ENCODE results near the gene SH3RF1. TPM values are rescaled to one million over a fixed set of nuclear protein-coding genes. Genes with fewer than 3 reads are reported as not detected.

Gene SH3RF1
- total and polyA plus RNA-seq, 2 of the 8 experiments (the other 6 are each of a cell fraction or from before 2014, with no cell fraction given), result 6.9 to 15.1 TPM

DNA sequence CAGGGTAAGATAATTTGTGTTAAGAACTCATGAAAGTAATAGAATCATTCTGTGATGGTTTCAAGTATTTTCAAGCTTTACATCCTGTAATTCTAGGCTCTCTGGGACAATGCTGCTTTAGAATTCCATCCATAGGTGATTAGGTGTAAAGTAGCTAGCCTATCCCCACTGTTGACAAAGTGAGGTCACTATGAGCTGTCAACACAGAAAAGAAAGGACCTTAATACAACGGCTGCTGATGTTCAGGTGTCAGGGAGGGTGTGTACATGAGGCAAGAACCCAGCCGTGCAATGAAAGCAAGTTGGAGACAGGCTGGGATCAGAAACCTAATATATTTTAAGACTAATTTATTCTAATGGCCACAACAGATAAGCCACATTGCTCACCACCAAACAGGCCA lies 36.8 kb upstream of the SH3RF1 start:
- Histone ChIP-seq H2BK12ac (ENCODE audit: low read depth, low read length) (no peak overlapping the region), H3K4me1 (replicated peaks in 1 of 4; ENCODE audit: control insufficient read depth in 3 of 4, insufficient read depth in 4 of 4, low read length in 3 of 4) (peaks cover 0 to 4% (median 0%) of the 10 kb centered on the region in 4 experiments; a peak in 3 of 7 replicates), H2BK20ac (ENCODE audit: low read length) (no peak overlapping the region), H3K27ac (ENCODE audit: low read depth, low read length) (no peak overlapping the region), H3K79me1 (ENCODE audit: low read depth, low read length) (no peaks in the 10 kb centered on the region), H3K14ac (ENCODE audit: insufficient read length) (no peak overlapping the region), H2BK5ac (ENCODE audit: low read depth, low read length) (no peak overlapping the region), H3K18ac (ENCODE audit: extremely low read depth, low read length) (no peak overlapping the region), H3K56ac (replicated peaks; ENCODE audit: insufficient read length, low read depth, low read length) (no peak overlapping the region), H3K27me3 (replicated peaks in 1 of 4; ENCODE audit: control insufficient read depth in 3 of 4, extremely low read depth in 1 of 4, insufficient read depth in 3 of 4, low read length in 3 of 4) (peaks cover 0 to 1% (median 0%) of the 10 kb centered on the region in 4 experiments; a peak in 1 of 7 replicates), H4K8ac (ENCODE audit: extremely low read depth, insufficient read depth, low read length) (no peak overlapping the region), H2AFZ (ENCODE audit: low read length) (no peak overlapping the region), H3K4me2 (ENCODE audit: insufficient read depth in 1 of 2, low read depth in 2 of 2, low read length in 2 of 2) (no peak overlapping the region), H3K23ac (ENCODE audit: insufficient read length) (no peak overlapping the region), H3K23me2 (ENCODE audit: low read depth, low read length) (no peaks in the 10 kb centered on the region), H3K9ac (replicated peaks in 1 of 4; ENCODE audit: extremely low read depth in 1 of 4, low read depth in 3 of 4, low read length in 3 of 4) (no peak overlapping the region), H2AK5ac (ENCODE audit: low read depth, low read length) (no peak overlapping the region), H4K91ac (replicated peaks; ENCODE audit: insufficient read length, low read length) (no peak overlapping the region), H3K79me2 (ENCODE audit: control insufficient read depth in 1 of 2, insufficient read depth in 2 of 2, low read length in 2 of 2) (no peaks in the 10 kb centered on the region), H2BK120ac (replicated peaks; ENCODE audit: low read depth, low read length) (no peak overlapping the region), H4K20me1 (replicated peaks in 1 of 2; ENCODE audit: control insufficient read depth in 1 of 2, insufficient read depth in 2 of 2, low read length in 2 of 2) (peaks cover 0 to 1% of the 10 kb centered on the region in 2 experiments), H2BK15ac (ENCODE audit: low read length) (no peak overlapping the region), H3K36me3 (ENCODE audit: control insufficient read depth in 2 of 4, insufficient read depth in 4 of 4, low read length in 3 of 4) (no peaks in the 10 kb centered on the region), H3K4ac (replicated peaks; ENCODE audit: insufficient read length, low read depth, low read length) (no peak overlapping the region), H4K5ac (ENCODE audit: insufficient read length, low read depth, low read length) (no peak overlapping the region), H3K9me3 (ENCODE audit: insufficient read depth in 2 of 2, low read depth in 1 of 2, low read length in 1 of 2) (no peaks in the 10 kb centered on the region), H3K4me3 (ENCODE audit: extremely low read depth in 1 of 4, insufficient read depth in 2 of 4, low read depth in 3 of 4, low read length in 4 of 4) (no peak overlapping the region)
- POLR2A ChIA-PET (ENCODE audit: partially characterized antibody), result no interaction called here
- FAIRE-seq (no peak), DNase-seq (ENCODE audit: low read depth in 1 of 2, low spot score in 2 of 2) (no peak)
- CTCF ChIA-PET (ENCODE audit: partially characterized antibody), result interaction anchor here (0.6 to 1.6 kb wide), 4 partner anchors 20 to 56 kb away, joined by 3 to 5 read pairs (median 4); no protein-coding TSS in a partner anchor
- WGBS, 2 experiments (ENCODE audit: extremely low coverage in 1 of 2, insufficient coverage in 1 of 2, insufficient read length in 1 of 2, insufficient replicate concordance in 2 of 2, low coverage in 1 of 2, low lambda C conversion rate in 2 of 2, missing lambda C conversion rate in 1 of 2), result 87% methylated on average over 2 of the region's 2 CpGs; no CpG with 5 or more reads in 1 of the 2 experiments
- TF ChIP-seq, protein P1, sequence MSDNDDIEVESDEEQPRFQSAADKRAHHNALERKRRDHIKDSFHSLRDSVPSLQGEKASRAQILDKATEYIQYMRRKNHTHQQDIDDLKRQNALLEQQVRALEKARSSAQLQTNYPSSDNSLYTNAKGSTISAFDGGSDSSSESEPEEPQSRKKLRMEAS (IDR thresholded peaks at IDR 0.05), result no peak
- TF ChIP-seq KDM5A (IDR thresholded peaks at IDR 0.05; ENCODE audit: low read length) (no peak), SP4 (IDR thresholded peaks at IDR 0.05; ENCODE audit: low read length) (no peak), SP2 (IDR thresholded peaks at IDR 0.05; ENCODE audit: low read length) (no peak), JUN (IDR thresholded peaks at IDR 0.05; ENCODE audit: low read depth, low read length) (no peak), CTCF (IDR thresholded peaks at IDR 0.05; ENCODE audit: control extremely low read depth in 1 of 3, insufficient read depth in 1 of 3, low read depth in 1 of 3, low read length in 3 of 3) (no peak), RNF2 (IDR thresholded peaks at IDR 0.05; ENCODE audit: borderline replicate concordance, low read depth, low read length, missing control alignments, poor library complexity, severe bottlenecking) (no peak), CEBPB (IDR thresholded peaks at IDR 0.05; ENCODE audit: low read depth, low read length) (no peak), EGR1 (IDR thresholded peaks at IDR 0.05; ENCODE audit: borderline replicate concordance, low read depth, low read length) (no peak), KDM4A (IDR thresholded peaks at IDR 0.05; ENCODE audit: low read depth, low read length, severe bottlenecking) (no peak), KDM1A (IDR thresholded peaks at IDR 0.05; ENCODE audit: borderline replicate concordance, low read length) (no peak), RFX5 (IDR thresholded peaks at IDR 0.05; ENCODE audit: borderline replicate concordance, low read depth, low read length) (no peak)
